Activated CD8-positive, alpha-beta T cell treated with anti-CD3 and anti-CD28 coated beads for 36 hours (primary cell): ENCODE results near the gene ZNF236. TPM values are rescaled to one million over a fixed set of nuclear protein-coding genes. Genes with fewer than 3 reads are reported as not detected.
"Not testable (repeated sequence)": the region's sequence is repeated elsewhere in the genome, so short reads cannot be mapped to it uniquely, and the experiment has no call there.

ENCODE experiments used
- ATAC-seq: fragments of 200-7000 bp; cut with Tn5 transposase; one replicate; pipeline ENCODE4 v1.10.0; 2021; ENCODE audit warnings: mild to moderate bottlenecking, moderate library complexity
- CTCF ChIA-PET: fragments of 350-600 bp; sonication (Branson Sonifier 250); formaldehyde crosslinking; loops from one replicate; lab custom pipeline; 2021; ENCODE audit warnings: antibody characterized with exemption; lab: Charles Lee
- POLR2A ChIA-PET: fragments of 350-600 bp; sonication (Branson Sonifier 250); formaldehyde crosslinking; loops from one replicate; lab custom pipeline; 2021; ENCODE audit warnings: antibody characterized with exemption; lab: Charles Lee
- DNase-seq: peaks from one replicate; pipeline ENCODE4 v3.0.0-alpha.2; 2020
- H3K27ac Mint-ChIP-seq: one replicate; pipeline ENCODE4 v1.8.0; 2021; ENCODE audit warnings: mild to moderate bottlenecking, mixed read lengths
- H3K27me3 Mint-ChIP-seq: one replicate; pipeline ENCODE4 v1.8.0; 2021; ENCODE audit warnings: mixed read lengths
- H3K36me3 Mint-ChIP-seq: one replicate; pipeline ENCODE4 v1.8.0; 2021; ENCODE audit warnings: low read depth, mixed read lengths
- H3K4me1 Mint-ChIP-seq: one replicate; pipeline ENCODE4 v1.8.0; 2021; ENCODE audit warnings: low read depth, mixed read lengths
- H3K4me3 Mint-ChIP-seq: one replicate; pipeline ENCODE4 v1.8.0; 2021; ENCODE audit warnings: mild to moderate bottlenecking, moderate library complexity, mixed read lengths
- H3K9me3 Mint-ChIP-seq: one replicate; pipeline ENCODE4 v1.8.0; 2021; ENCODE audit warnings: mixed read lengths
- intact Hi-C: fragments of 100-400 bp; cut with micrococcal nuclease; formaldehyde crosslinking; loops from one replicate; pipeline ENCODE4 v1.10.0; 2022
- total RNA-seq, 2 experiments: library from RNA; stranded (reverse); gene quantifications; one replicate each; pipeline ENCODE4 v1.2.3, GENCODE V29; 2021
- TF ChIP-seq, protein P1 (sequence below): fragments of 200-600 bp; IDR thresholded peaks from one replicate; pipeline ENCODE4 v1.8.0; 2022; ENCODE audit warnings: antibody characterized with exemption, mild to moderate bottlenecking

The ZNF236 gene
- total RNA-seq, 2 experiments from 2014 or later = 12.7 to 15.2 TPM

DNA sequence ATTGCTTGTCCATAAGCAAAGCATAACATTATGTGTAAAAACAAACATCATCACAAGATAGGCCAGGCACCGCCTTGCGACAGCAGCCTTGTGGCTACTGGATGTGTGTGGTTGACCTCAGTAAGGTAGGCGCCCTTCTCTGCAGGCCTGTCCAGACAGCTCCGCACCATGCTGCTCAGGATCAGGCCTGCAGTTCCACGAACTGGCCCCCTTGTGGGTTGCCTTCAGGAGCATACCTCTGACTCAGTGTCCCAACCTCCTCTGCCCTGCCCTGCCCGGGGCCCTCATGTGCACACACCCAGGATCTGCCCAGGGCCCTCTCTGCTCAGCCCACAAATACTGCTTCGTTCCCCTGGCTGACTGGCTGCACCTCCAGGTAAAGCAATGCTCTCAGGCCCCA, 16.1 kb upstream of the ZNF236 start:
- TF ChIP-seq, protein P1, sequence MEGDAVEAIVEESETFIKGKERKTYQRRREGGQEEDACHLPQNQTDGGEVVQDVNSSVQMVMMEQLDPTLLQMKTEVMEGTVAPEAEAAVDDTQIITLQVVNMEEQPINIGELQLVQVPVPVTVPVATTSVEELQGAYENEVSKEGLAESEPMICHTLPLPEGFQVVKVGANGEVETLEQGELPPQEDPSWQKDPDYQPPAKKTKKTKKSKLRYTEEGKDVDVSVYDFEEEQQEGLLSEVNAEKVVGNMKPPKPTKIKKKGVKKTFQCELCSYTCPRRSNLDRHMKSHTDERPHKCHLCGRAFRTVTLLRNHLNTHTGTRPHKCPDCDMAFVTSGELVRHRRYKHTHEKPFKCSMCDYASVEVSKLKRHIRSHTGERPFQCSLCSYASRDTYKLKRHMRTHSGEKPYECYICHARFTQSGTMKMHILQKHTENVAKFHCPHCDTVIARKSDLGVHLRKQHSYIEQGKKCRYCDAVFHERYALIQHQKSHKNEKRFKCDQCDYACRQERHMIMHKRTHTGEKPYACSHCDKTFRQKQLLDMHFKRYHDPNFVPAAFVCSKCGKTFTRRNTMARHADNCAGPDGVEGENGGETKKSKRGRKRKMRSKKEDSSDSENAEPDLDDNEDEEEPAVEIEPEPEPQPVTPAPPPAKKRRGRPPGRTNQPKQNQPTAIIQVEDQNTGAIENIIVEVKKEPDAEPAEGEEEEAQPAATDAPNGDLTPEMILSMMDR = no peak

DNA sequence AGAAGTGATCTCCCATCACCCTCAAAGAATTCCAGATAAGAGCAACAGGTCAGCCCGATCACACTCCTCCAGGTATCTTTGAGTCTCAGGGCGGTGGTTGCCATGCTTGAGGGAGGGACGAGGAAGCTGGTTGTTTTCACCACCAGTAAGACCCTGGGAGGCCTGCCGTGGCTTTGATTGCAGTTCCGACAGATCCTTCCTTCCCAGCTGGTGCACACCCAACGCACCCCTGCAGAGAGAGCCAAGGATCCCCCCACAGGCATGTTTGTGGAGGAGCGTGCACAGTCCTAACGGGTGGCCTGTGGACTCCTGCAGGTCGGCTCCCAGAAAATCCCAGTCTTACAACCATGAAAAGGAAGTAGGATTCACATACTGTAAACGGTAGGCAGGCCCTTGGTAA, 13.8 kb upstream of the ZNF236 start:
- no peaks in the 10 kb centered on the region for H3K9me3 Mint-ChIP-seq
- DNase-seq (no peak), ATAC-seq (no peak)
- CTCF ChIA-PET = no interaction called here
- POLR2A ChIA-PET = no interaction called here
- intact Hi-C loops = no loop called here
- H3K36me3 Mint-ChIP-seq = peaks cover 4% of the 10 kb centered on the region
- peaks cover 5% of the 10 kb centered on the region for H3K4me1 Mint-ChIP-seq
- no peak overlapping the region for H3K27ac Mint-ChIP-seq
- H3K27me3 Mint-ChIP-seq = no peaks in the 10 kb centered on the region
- H3K4me3 Mint-ChIP-seq = no peak overlapping the region
- TF ChIP-seq, protein P1 = no peak

More for the DNA sequence above, 16.1 kb upstream of the ZNF236 start:
- H3K36me3 Mint-ChIP-seq = peaks cover 4% of the 10 kb centered on the region
- intact Hi-C loops = no loop called here
- ChIA-PET CTCF (interaction anchor here (1.4 kb wide), 1 partner anchor 13 kb away, joined by 3 read pairs; no protein-coding TSS in a partner anchor), POLR2A (interaction anchor here (1.4 kb wide), 1 partner anchor 16 kb away, joined by 4 read pairs; the partner anchor contains the start of gene ZNF236)
- no peaks in the 10 kb centered on the region for H3K9me3 Mint-ChIP-seq
- H3K4me3 Mint-ChIP-seq = no peak overlapping the region
- H3K27me3 Mint-ChIP-seq = peaks cover 5% of the 10 kb centered on the region
- DNase-seq = no peak
- H3K4me1 Mint-ChIP-seq = peaks cover 9% of the 10 kb centered on the region
- no peak for ATAC-seq
- no peak overlapping the region for H3K27ac Mint-ChIP-seq

DNA sequence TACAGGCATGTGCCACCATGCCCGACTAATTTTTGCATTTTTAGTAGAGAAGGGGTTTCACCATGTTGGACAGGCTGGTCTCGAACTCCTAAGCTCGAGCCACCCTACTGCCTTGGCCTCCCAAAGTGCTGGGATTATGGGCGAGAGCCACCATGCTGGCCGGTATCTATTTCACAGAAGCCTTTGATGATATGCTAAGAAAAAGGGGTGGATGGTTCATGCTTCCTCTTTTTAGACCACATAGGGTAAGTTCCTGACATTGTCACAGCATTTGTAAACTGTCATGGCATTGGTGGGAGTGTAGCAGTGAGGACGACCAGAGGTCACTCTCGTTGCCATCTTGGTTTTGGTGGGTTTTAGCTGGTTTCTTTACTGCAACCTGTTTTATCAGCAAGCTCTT, 10.8 kb upstream of the ZNF236 start:
- intact Hi-C loops = not testable (repeated sequence)
- ChIA-PET CTCF (interaction anchor here (4.2 kb wide), 1 partner anchor 9 kb away, joined by 36 read pairs; no protein-coding TSS in a partner anchor), POLR2A (interaction anchor here (0.6 kb wide), 1 partner anchor 13 kb away, joined by 5 read pairs; no protein-coding TSS in a partner anchor)

DNA sequence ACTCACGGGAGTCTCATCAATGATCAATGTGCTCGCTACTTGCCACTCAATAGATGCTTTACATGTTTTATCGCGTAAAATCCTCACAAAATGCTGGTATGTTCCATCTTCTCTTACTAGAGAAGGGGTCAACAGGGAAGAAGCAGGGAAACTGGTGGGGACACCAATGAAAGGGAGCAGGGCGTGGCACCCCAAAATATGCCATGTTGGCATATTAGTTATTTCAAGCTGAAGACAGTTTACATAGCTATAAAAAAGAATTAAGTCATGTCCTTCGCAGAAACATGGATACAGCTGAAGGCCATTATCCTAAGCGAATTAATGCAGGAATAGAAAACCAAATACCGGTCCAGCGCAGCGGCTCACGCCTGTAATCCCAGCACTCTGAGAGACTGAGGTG, 8.1 kb upstream of the ZNF236 start:
- TF ChIP-seq, protein P1 = no peak
- Mint-ChIP-seq H3K27me3 (no peaks in the 10 kb centered on the region), H3K9me3 (no peaks in the 10 kb centered on the region), H3K36me3 (peaks cover 14% of the 10 kb centered on the region), H3K27ac (no peak overlapping the region), H3K4me1 (peaks cover 18% of the 10 kb centered on the region), H3K4me3 (no peak overlapping the region)
- intact Hi-C loops = no loop called here
- DNase-seq (no peak), ATAC-seq (no peak)
- ChIA-PET POLR2A (interaction anchor here (0.6 kb wide), 1 partner anchor 46 kb away, joined by 3 read pairs; no protein-coding TSS in a partner anchor), CTCF (interaction anchor here (4.2 kb wide), 1 partner anchor 12 kb away, joined by 36 read pairs; no protein-coding TSS in a partner anchor)

More for the DNA sequence above, 10.8 kb upstream of the ZNF236 start:
- not testable (repeated sequence) for H3K9me3 Mint-ChIP-seq, H3K27me3 Mint-ChIP-seq, ATAC-seq, H3K27ac Mint-ChIP-seq, H3K4me1 Mint-ChIP-seq, H3K4me3 Mint-ChIP-seq, DNase-seq
- H3K36me3 Mint-ChIP-seq = peaks cover 12% of the 10 kb centered on the region

DNA sequence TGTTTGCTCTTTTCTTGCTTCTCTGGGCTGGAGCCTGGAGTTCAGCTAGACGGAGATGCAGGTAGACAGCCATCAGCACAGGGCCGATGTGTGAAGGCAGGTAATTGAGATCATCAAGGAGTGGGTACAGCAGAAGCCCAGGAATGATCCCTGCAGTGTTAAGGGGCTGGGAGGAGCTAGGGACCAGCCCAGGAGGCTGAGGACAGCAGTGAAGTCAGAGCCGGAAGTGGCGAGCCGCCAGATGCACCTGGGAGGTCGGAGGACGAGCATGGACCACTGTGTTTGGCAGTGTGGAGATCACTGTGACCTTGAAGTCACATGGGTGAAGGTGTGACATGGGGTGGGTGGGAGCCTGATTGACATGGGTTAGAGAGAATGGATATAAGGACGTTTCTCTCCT, 6.2 kb upstream of the ZNF236 start:
- DNase-seq = no peak
- Mint-ChIP-seq H3K9me3 (no peaks in the 10 kb centered on the region), H3K36me3 (peaks cover 21% of the 10 kb centered on the region), H3K27me3 (no peaks in the 10 kb centered on the region), H3K4me3 (no peak overlapping the region), H3K27ac (no peak overlapping the region), H3K4me1 (peaks cover 30% of the 10 kb centered on the region)
- ChIA-PET CTCF (interaction anchor here (7.7 kb wide), 1 partner anchor 14 kb away, joined by 85 read pairs; no protein-coding TSS in a partner anchor), POLR2A (no interaction called here)
- ATAC-seq = no peak
- TF ChIP-seq, protein P1 = no peak
- intact Hi-C loops = no loop called here
